Right atrium auricular region (tissue), 2 donors: ENCODE measurements around the gene FAM13C. TPM values are rescaled to one million over a fixed set of nuclear protein-coding genes. Genes with fewer than 3 reads are reported as not detected.

ENCODE experiments used
- DNase-seq: peaks from one replicate; pipeline ENCODE4 v3.0.0-alpha.2; 2019; ENCODE audit warnings: low spot score
- H3K27ac ChIP-seq, 2 donors: fragments of 200-600 bp; sonication (generic); 1 replicate in 1 of 2; 2 replicates in 1 of 2; pipeline ENCODE4 v1.5.1; 2016 to 2019
- H3K27me3 ChIP-seq, 2 donors: fragments of 200-600 bp; sonication (generic); one replicate each; pipeline versions ENCODE4 v1.5.1 to v1.6.0; 2017 to 2019
- H3K36me3 ChIP-seq: fragments of 200-600 bp; sonication (generic); one replicate; pipeline ENCODE4 v1.5.1; 2016
- H3K4me1 ChIP-seq, 2 donors: fragments of 200-600 bp; sonication (generic); one replicate each; pipeline versions ENCODE4 v1.5.1 to v1.6.0; 2017 to 2019
- H3K4me3 ChIP-seq, 2 donors: fragments of 200-600 bp; sonication (generic); 1 replicate in 1 of 2; 2 replicates in 1 of 2; pipeline ENCODE4 v1.5.1; 2017 to 2019; ENCODE audit warnings: mild to moderate bottlenecking in 1 of 2, moderate library complexity in 1 of 2
- H3K9me3 ChIP-seq, 2 donors: fragments of 200-600 bp; sonication (generic); one replicate each; pipeline ENCODE4 v1.5.1; 2019
- total RNA-seq, 2 donors: library from RNA; depleted of rRNA; stranded (reverse); fragments of >200 nt; gene quantifications; one replicate each; pipeline ENCODE4 v1.1.0, GENCODE V29; 2016
- TF ChIP-seq, protein P1 (sequence below), 2 donors: fragments of 200-600 bp; sonication (generic); IDR thresholded peaks; one replicate each; pipeline ENCODE4 v1.5.1; 2019; ENCODE audit warnings: antibody characterized with exemption in 2 of 2

FAM13C gene
- total RNA-seq, 2 donors from 2014 or later = 3.8 to 4.4 TPM

- Histone ChIP-seq H3K27ac (no peak overlapping the region), H3K36me3 (no peaks in the 10 kb centered on the region), H3K4me3 (no peak overlapping the region), H3K4me1 (peaks cover 0 to 3% of the 10 kb centered on the region in 2 donors), H3K27me3 (no peaks in the 10 kb centered on the region), H3K9me3 (no peaks in the 10 kb centered on the region)
- no peak for DNase-seq
- TF ChIP-seq, protein P1, sequence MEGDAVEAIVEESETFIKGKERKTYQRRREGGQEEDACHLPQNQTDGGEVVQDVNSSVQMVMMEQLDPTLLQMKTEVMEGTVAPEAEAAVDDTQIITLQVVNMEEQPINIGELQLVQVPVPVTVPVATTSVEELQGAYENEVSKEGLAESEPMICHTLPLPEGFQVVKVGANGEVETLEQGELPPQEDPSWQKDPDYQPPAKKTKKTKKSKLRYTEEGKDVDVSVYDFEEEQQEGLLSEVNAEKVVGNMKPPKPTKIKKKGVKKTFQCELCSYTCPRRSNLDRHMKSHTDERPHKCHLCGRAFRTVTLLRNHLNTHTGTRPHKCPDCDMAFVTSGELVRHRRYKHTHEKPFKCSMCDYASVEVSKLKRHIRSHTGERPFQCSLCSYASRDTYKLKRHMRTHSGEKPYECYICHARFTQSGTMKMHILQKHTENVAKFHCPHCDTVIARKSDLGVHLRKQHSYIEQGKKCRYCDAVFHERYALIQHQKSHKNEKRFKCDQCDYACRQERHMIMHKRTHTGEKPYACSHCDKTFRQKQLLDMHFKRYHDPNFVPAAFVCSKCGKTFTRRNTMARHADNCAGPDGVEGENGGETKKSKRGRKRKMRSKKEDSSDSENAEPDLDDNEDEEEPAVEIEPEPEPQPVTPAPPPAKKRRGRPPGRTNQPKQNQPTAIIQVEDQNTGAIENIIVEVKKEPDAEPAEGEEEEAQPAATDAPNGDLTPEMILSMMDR (IDR thresholded peaks at IDR 0.05) = no peak
Measured at GRCh38 chr10:59323036-59323459, 39.3 kb downstream of the FAM13C start.

GRCh38 chr10:59322131-59322530 lies 40.2 kb downstream of the FAM13C start:
- Histone ChIP-seq H3K27ac (peak overlapping the region in 1 of 2 donors; percentile 3), H3K9me3 (no peaks in the 10 kb centered on the region), H3K4me3 (no peak overlapping the region), H3K27me3 (no peaks in the 10 kb centered on the region), H3K36me3 (no peaks in the 10 kb centered on the region), H3K4me1 (peaks cover 0 to 3% of the 10 kb centered on the region in 2 donors)
- DNase-seq = no peak
- TF ChIP-seq, protein P1 (IDR thresholded peaks at IDR 0.05) = no peak

GRCh38 chr10:59320355-59320754 lies 42.0 kb downstream of the FAM13C start:
- H3K27ac ChIP-seq = no peak overlapping the region

DNA sequence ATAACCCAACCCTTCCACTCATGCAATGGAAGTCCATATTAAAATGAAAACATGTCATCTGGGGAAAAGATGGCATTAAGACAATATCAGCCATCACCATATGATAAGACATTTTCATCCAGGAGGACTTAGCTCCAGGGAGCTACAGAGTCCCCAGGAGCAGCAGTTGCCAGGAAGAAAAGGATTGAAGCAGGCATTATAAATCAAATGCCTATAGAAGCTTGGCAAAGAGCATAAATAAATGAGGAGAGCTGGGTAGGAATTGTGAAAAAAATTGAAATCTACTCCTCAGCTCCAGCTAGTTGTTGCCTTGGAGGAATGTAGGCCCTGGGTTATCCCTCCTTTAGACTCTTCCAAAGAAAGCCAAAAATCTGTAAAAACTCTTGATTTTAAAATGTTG lies 42.5 kb downstream of the FAM13C start:
- TF ChIP-seq, protein P1 (IDR thresholded peaks at IDR 0.05) = no peak
- H3K9me3 ChIP-seq = no peaks in the 10 kb centered on the region
- no peak overlapping the region for H3K27ac ChIP-seq
- DNase-seq = no peak
- H3K4me1 ChIP-seq = peaks cover 0 to 11% of the 10 kb centered on the region in 2 donors
- no peaks in the 10 kb centered on the region for H3K36me3 ChIP-seq
- no peak overlapping the region for H3K4me3 ChIP-seq
- no peaks in the 10 kb centered on the region for H3K27me3 ChIP-seq

More at GRCh38 chr10:59320355-59320754, 42.0 kb downstream of the FAM13C start:
- DNase-seq = no peak
- peaks cover 0 to 6% of the 10 kb centered on the region in 2 donors for H3K4me1 ChIP-seq
- H3K4me3 ChIP-seq = no peak overlapping the region
- no peaks in the 10 kb centered on the region for H3K36me3 ChIP-seq
- no peaks in the 10 kb centered on the region for H3K27me3 ChIP-seq
- TF ChIP-seq, protein P1 (IDR thresholded peaks at IDR 0.05) = no peak
- no peaks in the 10 kb centered on the region for H3K9me3 ChIP-seq

- Histone ChIP-seq H3K9me3 (no peaks in the 10 kb centered on the region), H3K27me3 (no peaks in the 10 kb centered on the region), H3K36me3 (no peaks in the 10 kb centered on the region), H3K4me3 (no peak overlapping the region), H3K27ac (no peak overlapping the region), H3K4me1 (peaks cover 0 to 15% of the 10 kb centered on the region in 2 donors)
- no peak for DNase-seq
- TF ChIP-seq, protein P1 (IDR thresholded peaks at IDR 0.05) = no peak
Measured at GRCh38 chr10:59317066-59317465, 45.3 kb downstream of the FAM13C start.

GRCh38 chr10:59315465-59315864 lies 46.9 kb downstream of the FAM13C start:
- TF ChIP-seq, protein P1 (IDR thresholded peaks at IDR 0.05) = no peak
- DNase-seq = no peak
- peaks cover 0 to 29% of the 10 kb centered on the region in 2 donors for H3K4me1 ChIP-seq
- peak overlapping the region in 1 of 2 donors; percentile 19 for H3K27ac ChIP-seq
- H3K27me3 ChIP-seq = no peaks in the 10 kb centered on the region
- H3K4me3 ChIP-seq = no peak overlapping the region
- H3K36me3 ChIP-seq = no peaks in the 10 kb centered on the region
- no peaks in the 10 kb centered on the region for H3K9me3 ChIP-seq
